C4-2B (cell line): ENCODE results near the gene NOL12.

Experiments used
- ZFX ChIP-seq: fragments of 450-650 bp; IDR thresholded peaks from 2 replicates; pipeline ENCODE4 v1.6.1; 2017
- TF ChIP-seq, protein P1 (sequence below): fragments of 450-650 bp; conservative IDR thresholded peaks from 2 replicates; pipeline ENCODE4 v1.5.1; 2017; ENCODE audit warnings: mild to moderate bottlenecking

DNA sequence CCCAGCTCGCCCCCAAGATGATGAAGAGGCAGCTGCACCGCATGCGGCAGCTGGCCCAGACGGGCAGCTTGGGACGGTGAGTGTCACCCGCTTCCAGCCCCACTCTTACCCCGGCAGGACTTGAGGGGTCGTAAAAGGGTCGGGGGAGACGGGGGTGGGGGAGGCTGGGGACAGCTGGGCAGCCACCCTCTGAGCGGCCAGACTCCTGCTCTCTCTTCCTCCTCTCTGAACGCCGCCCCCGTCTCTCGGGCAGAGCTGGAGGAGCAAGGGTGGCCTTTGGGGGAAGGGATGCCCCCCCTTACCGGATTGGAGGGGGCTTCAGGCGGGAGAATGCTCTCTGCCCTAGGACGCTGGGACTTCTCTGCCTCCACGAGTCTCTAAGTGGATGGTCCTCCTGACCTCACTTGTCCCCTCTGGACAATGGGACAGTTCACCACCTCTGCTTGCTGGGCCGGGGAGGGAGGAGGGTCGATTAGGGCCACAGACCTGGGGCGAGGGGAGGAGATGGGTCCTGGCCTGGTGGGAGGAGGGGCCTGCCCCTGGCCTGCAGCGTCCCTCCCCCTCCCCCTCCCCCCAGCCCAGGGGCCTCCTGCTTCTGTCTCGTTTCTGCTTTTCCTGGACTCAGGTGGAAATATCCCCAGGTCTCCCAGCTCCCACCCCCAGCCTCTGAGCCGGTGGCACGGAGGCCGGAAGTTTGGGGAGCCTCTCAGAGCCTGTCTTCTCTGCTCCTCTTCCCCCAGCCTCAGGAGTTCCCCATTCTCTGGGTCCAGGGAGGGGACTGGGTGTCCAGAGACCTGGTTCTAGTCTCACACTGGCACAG, 46.2 kb upstream of the NOL12 start:
- TF ChIP-seq, protein P1, sequence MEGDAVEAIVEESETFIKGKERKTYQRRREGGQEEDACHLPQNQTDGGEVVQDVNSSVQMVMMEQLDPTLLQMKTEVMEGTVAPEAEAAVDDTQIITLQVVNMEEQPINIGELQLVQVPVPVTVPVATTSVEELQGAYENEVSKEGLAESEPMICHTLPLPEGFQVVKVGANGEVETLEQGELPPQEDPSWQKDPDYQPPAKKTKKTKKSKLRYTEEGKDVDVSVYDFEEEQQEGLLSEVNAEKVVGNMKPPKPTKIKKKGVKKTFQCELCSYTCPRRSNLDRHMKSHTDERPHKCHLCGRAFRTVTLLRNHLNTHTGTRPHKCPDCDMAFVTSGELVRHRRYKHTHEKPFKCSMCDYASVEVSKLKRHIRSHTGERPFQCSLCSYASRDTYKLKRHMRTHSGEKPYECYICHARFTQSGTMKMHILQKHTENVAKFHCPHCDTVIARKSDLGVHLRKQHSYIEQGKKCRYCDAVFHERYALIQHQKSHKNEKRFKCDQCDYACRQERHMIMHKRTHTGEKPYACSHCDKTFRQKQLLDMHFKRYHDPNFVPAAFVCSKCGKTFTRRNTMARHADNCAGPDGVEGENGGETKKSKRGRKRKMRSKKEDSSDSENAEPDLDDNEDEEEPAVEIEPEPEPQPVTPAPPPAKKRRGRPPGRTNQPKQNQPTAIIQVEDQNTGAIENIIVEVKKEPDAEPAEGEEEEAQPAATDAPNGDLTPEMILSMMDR = no peak
- TF ChIP-seq ZFX = no peak
